NCI-H69 (cell line): ENCODE results near the gene SLAMF6.
"Not testable (repeated sequence)": the region's sequence is repeated elsewhere in the genome, so short reads cannot be mapped to it uniquely, and the experiment has no call there.

Experiments used
- DNase-seq: peaks from one replicate; lab custom pipeline; 2025; lab: John Stamatoyannopoulos, UW

The SLAMF6 gene

DNA sequence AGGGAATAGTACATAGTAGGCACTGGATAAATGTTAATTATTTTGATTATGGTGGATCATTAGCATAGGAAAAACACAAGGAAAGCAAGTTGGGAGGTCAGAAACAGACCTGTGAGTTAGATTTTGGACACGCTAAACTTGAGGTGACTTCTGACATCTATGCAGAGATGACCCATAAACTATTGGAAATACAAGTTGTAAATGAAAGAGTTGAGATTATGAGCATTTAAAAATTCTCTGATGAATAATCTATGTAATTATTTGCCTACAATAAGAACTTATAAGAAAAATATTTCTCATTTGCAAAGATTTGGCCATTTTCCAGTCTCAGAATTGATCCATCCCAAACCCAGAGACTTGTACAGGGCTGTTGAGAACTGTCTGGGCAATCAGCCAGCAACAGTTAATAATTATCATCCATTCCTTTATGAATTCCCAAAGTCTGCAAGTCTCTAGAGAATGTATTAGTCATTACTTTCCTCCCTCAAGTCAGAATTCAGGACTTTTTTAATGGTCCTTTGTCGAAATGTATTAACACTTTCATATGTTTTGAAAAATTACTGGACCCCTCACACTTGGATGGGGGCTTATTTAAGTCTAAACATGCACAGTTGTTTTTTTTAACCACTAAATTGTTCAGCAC lies 19.4 kb upstream of the SLAMF6 start:
- DNase-seq = no peak

DNA sequence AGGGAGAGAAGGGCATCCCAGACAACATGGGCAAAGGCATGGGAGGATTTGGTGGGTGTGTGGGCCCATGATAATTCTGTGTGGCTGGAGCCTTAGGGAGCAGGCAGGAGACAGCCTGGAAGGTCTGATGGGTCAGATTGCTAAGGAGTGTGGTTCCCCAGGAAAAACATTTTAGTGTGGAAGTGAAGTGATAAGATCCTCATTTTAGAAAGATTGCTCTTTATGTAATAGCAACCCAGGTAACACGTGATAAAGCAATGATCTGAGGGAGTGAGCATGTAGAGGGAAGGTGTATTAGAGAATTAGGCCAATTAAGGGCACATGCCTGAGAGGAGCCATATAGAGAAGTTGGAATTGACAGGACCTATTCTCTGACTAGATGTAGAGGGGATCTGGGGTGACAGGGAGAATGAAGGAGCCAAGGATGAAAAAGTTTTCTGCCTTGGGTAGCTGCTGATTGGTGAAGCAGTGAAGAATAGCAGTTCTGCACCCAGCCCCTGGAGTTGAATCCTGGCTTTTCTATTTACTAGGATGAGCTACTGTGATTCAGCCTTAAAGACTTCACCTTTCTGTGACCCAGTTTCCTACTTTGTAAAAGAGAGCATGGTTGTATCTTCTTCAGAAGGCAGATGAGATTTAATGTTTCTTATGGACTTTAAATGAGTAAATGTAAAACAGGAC lies 18.7 kb upstream of the SLAMF6 start:
- DNase-seq = no peak

DNA sequence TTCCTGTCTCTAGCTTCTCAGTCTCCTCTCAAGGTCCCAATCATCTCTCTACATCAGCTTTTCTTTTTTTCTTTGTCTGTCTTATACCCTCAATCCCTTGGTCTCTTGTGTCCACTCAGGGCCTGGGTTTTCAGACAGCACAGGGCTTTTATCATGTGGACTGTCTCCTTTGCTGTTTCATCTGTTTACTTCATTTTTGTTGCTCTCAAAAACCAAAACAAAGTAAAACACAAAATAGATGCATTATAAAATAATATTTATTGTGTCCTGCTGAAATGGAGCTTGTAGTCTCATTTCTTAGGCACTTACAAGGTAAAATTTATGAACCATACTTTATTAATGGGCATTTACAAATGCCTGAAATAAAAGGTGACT lies 17.8 kb upstream of the SLAMF6 start:
- no peak for DNase-seq

DNA sequence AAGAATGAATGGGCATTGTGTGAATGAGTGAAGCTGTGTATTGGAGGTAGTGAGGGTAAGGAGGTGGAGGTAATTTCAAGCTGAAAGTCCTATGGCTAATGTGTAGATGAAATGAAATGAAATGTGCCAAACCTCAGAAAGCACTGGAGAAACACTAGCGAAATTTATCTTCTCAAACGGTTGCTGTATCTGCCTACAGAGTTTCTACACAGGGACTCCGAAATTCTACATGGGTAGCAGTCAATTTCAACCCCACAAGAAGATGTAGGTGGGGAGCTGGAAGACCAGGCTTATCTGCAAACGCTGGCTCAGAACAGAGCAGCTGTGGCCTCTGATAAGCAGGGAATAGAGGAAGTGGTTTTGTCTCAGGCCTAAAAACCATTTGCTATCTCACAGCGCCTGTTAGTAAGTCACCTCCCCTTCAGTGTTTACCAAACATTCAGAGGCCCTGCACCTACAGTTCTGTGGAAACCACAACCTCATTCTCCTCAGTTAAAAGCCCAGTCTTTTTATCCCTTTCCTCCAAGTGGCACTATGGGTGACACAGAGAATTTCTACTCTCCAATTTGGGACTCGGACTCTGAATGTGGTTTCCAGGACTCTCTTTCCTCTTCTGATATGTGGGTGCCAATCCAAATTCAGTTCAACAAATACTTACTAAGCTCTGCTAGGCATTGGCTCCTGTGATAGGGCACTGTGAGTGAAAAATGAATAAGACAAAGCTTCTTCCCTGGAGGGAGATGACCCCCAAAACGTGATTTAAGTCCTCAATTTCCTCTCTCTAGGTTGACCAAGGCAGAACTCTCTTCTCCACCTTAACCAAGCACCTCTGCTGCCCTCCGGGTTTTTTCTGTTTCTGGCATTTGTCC lies 17.2 kb upstream of the SLAMF6 start:
- DNase-seq = no peak

DNA sequence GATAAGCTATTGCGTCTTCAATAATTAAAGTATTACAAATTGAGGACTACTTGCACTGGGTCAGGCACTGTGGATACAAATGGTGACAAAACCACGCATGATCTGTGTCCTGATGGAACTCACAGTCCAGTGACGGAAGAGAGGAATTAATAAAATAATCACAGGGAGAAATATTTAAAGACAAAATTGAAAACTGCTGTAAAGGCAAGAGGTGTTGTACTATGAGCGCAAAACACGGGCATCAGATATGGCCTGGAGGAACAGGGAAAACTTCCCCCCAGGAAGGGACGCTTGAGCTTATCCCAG lies 16.6 kb upstream of the SLAMF6 start:
- DNase-seq = no peak

DNA sequence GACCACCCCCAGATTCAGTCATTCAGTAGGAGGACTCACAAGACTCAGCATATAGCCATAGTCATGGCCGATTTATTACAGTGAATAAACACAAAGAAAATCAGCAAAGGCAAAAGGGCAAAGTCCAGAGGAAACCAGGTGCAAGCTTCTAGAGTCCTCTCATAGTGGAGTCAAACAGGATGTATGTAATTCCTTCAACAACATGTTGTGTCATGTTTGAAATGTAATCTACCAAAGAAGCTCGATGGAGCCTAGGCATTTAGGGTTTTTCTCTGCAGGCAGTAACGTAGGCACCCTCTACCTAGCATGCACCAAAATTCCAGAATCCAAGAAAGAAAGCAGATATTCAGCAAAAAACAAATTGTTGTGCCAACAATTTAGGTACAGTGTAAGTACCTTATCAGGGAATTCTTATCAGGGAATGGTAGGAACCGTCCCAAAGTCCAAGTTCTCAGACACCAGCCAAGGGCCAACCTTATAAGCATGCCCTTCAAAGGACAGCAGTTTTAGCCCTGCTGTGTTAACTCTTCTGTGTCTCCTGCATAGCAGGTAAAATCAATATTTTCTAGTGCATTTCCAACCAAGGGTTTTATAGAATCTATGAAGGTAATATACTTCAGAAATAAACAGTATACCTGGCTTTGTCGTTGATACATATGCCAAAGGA lies 16.1 kb upstream of the SLAMF6 start:
- DNase-seq = peak; percentile 11

DNA sequence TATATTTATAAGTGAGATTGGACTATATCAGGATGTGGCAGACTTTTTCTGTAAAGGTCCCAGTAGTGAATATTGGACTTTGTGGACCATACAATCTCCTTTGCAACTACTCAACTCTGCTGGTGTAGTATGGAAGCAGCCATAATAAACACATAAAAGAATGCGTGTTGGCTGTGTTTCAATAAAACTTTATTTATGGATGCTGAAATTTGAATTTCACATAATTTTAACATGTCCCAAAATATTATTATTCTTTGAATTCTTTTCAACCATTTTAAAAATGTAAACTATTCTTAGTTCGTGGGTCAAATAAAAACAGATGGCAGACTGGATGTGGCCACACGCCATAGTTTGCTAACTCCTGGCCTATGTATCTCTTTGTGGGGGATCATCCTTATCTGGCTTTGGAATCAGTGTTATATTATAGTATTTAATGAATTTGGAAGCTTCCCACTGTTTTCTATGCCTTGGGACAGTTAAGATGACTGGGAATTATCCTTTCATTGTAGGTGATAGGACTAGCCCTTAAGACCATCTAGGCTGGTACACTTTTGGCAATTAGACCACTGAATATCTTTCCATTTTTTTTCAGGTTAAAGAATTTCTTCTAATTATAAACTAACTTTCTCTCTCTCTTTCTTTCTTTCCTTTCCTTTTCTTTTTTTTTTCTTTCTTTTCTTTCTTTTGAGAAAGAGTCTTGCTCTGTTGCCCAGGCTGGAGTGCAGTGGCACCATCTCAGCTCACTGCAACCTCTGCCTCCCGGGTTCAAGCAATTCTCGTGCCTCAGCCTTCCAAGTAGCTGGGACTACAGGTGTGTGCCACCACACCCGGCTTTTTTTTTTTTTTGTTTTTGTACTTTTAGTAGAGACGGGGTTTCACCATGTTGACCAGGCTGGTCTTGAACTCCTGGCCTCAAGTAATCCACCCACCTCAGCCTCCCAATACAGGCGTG lies 14.9 kb upstream of the SLAMF6 start:
- DNase-seq = no peak

DNA sequence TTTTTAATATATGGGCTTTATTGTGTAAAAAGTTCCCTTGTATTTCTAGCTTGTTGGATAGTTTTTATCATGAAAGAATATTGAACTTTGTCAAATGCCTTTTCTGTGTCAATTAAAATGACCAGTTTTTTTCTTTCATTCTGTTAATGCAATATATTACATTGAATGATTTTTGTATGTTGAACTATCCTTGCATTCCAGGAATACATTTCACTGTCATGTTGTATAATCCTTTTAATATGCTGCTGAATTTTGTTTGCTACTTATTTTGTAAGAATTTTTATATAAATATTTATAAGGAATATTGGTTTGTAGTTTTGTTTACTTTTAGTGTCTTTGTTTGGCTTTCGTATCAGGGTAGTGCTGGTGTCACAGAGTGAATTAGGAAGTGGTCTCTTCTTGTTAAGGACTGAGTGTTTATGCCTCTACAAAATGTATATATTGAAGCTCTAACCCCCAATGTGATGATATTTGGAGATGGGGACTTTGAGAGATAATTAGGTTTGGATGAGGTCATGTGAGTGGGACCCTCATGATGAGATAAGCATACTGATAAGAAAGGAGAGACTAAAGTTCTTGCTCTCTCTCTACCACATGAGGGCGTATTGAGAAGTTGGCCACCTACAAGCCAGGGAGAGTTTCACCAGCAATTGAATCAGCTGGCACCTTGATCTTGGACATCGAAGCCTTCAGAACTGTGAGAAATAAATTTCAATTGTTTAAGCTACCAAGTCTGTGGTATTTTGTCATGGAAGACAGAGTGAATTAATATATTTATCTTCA lies 12.0 kb upstream of the SLAMF6 start:
- DNase-seq = no peak

DNA sequence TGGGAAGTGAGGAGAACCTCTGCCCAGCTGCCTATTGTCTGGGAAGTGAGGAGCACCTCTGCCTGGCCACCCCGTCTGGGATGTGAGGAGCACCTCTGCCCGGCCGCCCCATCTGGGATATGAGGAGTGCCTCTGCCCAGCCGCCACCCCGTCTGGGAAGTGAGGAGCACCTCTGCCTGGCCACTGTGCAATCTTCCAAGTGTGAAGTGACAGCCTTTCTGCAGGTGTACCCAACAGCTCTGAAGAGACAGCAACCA lies 9.4 kb upstream of the SLAMF6 start:
- not testable (repeated sequence) for DNase-seq

DNA sequence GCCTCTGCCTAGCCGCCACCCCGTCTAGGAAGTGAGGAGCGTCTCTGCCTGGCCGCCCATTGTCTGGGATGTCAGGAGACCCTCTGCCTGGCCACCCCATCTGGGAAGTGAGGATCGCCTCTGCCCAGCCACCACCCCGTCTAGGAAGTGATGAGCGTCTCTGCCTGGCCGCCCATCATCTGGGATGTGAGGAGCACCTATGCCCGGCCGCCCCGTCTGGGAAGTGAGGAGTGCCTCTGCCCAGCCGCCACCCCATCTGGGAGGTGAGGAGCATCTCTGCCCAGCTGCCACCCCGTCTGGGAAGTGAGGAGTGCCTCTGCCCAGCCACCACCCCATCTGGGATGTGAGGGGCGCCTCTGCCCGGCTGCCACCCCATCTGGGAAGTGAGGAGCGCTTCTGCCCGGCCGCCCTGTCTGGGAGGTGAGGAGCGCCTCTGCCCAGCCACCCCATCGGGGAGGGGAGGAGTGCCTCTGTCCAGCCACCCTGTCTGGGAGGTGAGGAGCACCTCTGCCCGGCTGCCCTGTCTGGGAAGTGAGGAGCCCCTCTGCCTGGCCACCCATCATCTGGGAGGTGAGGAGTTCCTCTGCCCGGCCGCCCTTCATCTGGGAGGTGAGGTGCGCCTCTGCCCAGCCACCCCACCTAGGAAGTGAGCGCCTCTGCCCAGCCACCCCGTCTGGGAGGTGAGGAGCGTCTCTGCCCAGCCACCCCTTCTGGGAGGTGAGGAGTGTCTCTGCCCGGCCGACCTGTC lies 8.9 kb upstream of the SLAMF6 start:
- DNase-seq = not testable (repeated sequence)

DNA sequence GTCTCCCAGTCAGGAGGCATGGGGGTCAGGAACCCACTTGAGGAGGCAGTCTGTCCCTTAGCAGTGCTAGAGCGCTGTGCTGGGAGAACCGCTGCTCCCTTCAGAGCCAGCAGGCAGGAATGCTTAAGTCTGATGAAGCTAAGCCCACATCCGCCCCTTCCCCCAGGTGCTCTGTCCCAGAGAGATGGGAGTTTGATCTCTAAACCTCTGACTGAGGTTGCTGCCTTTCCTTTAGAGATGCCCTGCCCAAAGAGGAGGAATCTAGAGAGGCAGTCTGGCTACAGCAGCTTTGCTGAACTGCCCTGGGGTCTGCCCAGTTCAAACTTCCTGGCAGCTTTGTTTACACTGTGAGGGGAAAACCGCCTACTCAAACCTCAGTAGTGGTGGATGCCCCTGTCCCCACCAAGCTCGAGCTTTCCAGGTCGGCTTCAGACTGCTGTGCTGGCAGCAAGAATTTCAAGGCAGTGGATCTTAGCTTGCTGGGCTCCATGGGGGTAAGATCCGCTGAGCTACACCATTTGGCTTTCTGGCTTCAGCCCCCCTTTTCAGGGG lies 6.4 kb upstream of the SLAMF6 start:
- DNase-seq = not testable (repeated sequence)

DNA sequence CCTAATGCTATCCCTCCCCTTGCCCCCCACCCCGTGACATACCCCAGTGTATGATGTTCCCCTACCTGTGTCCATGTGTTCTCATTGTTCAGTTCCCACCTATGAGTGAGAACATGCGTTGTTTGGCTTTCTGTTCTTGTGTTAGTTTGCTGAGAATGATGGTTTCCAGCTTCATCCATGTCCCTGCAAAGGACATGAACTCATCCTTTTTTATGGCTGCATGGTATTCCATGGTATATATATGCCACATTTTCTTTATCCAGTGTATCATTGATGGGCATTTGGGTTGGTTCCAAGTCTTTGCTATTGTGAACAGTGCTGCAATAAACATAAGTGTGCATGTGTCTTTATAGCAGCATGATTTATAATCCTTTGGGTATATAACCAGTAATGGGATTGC lies 734 bp upstream of the SLAMF6 start:
- DNase-seq = not testable (repeated sequence)

DNA sequence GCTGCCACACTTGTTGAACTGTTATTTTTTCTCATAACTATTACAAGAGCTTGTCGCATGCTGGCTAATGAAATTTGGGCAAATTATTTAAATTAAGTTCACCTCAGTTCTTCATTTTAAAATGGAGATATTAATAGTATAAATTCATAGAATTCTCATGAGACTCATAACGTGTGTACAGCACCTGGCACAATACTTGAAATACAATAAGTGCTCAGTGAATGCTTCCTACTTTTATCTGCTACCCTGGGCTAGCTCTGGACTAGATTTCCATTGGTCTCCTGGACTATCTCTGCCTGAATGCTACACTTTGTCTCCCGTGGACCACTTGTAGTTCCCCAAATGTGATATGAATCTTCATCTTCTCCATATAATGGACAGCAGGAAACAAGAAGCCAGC lies 919 bp downstream of the SLAMF6 start:
- DNase-seq = no peak

DNA sequence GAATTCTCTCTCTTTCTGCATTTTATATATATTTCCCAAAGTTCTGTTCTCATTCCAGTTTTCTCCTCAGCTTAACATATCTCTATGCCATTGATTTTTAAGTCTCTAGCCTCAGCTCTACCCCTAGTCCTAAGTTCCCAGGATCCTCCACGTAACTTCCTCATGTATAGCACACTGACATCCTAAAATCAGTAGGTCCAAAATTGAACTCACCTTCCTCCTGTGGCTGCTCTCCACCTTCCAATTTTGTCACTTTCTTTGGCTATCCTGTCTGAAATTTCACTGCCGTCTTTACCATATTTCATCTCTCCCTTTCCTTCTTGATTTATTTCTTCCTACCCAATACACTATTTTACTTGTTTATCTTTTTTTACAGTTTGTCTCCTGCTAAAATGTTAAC lies 1.5 kb downstream of the SLAMF6 start:
- DNase-seq = no peak

DNA sequence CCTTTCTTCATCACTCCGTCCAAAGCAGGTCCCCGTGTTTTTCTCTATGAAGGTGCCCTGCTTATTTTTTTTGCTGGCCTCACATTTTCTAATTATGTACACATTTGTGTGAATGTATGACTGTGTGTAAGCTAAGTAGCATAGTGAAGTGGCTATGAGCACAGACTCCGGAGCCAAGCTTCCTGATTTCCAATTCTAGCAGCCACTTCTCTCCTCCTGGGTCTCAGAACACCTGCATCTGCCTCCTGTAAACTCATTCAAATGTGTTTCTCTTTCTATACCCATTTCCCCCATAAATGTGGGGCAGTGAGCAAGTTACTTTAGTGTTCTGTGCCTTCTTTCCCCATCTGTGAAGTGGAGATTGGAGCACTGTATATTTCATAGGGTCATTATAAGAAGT lies 2.1 kb downstream of the SLAMF6 start:
- no peak for DNase-seq

DNA sequence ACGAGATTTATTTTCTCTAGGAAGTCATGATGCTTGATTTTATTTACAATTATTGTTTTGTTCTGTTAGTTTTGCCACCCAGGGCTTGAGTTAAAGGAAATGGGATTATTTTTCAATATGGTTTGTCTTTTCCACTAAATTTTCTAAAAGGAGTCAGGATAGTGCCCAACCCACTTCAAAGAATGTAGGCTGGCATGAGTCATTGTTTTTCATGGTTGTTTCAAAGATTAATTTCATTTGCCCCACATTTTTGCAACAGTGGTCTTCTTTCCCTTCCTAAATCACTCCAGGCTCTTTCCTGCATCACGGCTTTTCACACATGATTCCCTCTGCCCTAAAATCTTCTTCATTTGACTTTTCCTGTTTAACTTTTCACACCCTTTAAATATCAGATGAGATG lies 2.5 kb downstream of the SLAMF6 start:
- no peak for DNase-seq

DNA sequence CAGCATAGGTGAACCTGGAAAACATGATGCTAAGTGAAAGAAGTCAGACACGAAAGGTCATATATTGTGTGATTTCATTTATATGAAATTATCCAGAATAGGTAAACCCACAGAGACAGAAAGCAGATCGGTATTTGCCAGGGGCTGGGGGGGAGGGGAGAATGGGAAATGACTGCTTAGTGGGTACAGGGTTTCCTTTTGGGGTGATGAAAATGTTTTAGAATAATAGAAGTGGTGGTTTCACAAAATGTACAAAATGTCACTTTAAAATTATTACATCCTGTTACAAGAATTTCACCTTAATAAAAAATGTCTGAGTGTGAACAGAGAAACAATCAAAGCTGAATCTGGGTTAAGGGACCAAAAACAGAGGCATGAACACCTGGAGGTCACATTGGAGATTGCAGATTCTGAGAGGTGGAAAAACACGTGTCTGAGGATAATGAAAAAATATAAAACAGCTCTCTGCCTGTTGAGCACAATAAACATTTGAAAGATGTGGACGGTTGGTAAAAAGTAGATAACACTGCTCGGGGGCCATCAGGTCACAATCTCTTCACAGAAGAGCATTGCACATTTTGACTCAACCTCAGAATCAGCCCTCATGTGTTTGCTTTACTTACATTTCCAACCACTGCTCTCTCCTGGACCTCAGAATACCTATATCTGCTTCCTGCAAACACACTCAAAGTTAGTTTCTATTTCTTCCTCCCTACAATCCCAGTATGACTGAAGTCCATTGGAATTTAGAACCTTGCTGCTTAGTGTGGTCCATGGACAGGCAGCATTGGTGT lies 3.2 kb downstream of the SLAMF6 start:
- DNase-seq = no peak

DNA sequence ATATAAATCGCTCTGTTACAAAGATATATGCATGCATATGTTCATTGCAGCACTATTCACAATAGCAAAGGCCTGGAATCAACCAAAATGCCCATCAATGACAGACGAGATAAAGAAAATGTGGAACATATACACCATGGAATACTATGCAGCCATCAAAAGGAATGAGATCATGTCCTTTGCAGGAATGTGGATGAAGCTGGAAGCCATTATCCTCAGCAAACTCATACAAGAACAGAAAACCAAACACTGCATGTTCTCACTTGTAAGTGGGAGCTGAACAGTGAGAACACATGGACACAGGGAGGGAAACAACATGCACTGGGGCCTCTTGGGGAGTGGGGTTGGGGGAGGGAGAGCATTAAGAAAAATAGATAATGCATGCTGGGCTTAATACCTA lies 5.5 kb downstream of the SLAMF6 start:
- not testable (repeated sequence) for DNase-seq

DNA sequence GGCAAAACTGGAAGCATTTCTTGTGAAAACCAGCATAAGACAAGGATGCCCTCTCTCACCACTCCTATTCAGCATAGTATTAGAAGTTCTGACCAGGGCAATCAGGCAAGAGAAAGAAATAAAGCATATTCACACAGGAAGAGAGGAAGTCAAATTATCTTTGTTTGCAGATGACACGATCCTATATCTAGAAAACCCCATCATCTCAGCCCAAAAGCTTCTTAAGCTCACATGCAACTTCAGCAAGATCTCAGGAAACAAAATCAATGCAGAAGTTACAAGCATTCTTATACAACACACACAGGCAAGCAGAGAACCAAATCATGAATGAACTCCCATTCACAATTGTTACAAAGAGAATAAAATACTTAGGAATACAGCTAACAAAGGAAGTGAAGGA lies 7.1 kb downstream of the SLAMF6 start:
- DNase-seq = not testable (repeated sequence)
